DMS114 treated with DMSO at 0.1 percent for 48 hours (cell line): ENCODE data around the gene STK16.
A peak's percentile ranks its signal among the peaks of the same experiment; 100 is the strongest.

Source experiments
- DNase-seq: peaks from one replicate; lab custom pipeline; 2025; ENCODE audit not compliant: unreplicated experiment; lab: John Stamatoyannopoulos, UW

STK16 gene

GRCh38 chr2:219268294-219268693, 23.0 kb downstream of the STK16 start:
- DNase-seq = no peak

GRCh38 chr2:219269362-219270054, 24.2 kb downstream of the STK16 start:
- no peak for DNase-seq

GRCh38 chr2:219270055-219270372, 24.7 kb downstream of the STK16 start:
- DNase-seq = no peak

GRCh38 chr2:219271021-219271420, 25.7 kb downstream of the STK16 start:
- no peak for DNase-seq

GRCh38 chr2:219272356-219272755, 27.1 kb downstream of the STK16 start:
- no peak for DNase-seq

GRCh38 chr2:219272995-219273394, 27.7 kb downstream of the STK16 start:
- no peak for DNase-seq

GRCh38 chr2:219273937-219274336, 28.7 kb downstream of the STK16 start:
- DNase-seq = no peak

GRCh38 chr2:219274361-219274921, 29.2 kb downstream of the STK16 start:
- DNase-seq = no peak

GRCh38 chr2:219277703-219278654, 32.7 kb downstream of the STK16 start:
- peak; percentile 34 for DNase-seq

- DNase-seq = no peak
These were observed 33.4 kb downstream of the STK16 start for GRCh38 chr2:219278655-219279150.

GRCh38 chr2:219279151-219279915, 34.1 kb downstream of the STK16 start, which contains the start of gene DNAJB2:
Gene DNAJB2, plus strand, starts transcription at chr2:219279366. Its CDS starts 468 bp downstream, at chr2:219279834.
- peak; percentile 83 for DNase-seq

- DNase-seq = no peak
These were observed 34.7 kb downstream of the STK16 start for GRCh38 chr2:219279916-219280516.

GRCh38 chr2:219280651-219281050, 35.4 kb downstream of the STK16 start:
- DNase-seq = no peak

GRCh38 chr2:219281588-219281987, 36.3 kb downstream of the STK16 start:
- DNase-seq = no peak

- DNase-seq = no peak
These were observed 37.1 kb downstream of the STK16 start for GRCh38 chr2:219282375-219282774.

GRCh38 chr2:219282943-219283581, 37.8 kb downstream of the STK16 start:
- DNase-seq = no peak

- DNase-seq = no peak
These were observed 39.5 kb downstream of the STK16 start for GRCh38 chr2:219284501-219285372.

- no peak for DNase-seq
These were observed 40.1 kb downstream of the STK16 start for GRCh38 chr2:219285373-219285735.

GRCh38 chr2:219285894-219286425, 40.7 kb downstream of the STK16 start:
- DNase-seq = peak; percentile 28
